Heart right ventricle (tissue), 16 donors: Measurements from ENCODE around the gene NSUN7. TPM values are rescaled to one million over a fixed set of nuclear protein-coding genes. Genes with fewer than 3 reads are reported as not detected.

Experiments used
- ATAC-seq, 8 donors: fragments of 200-7000 bp; cut with Tn5 transposase; one replicate each; pipeline ENCODE4 v1.9.1; 2020; ENCODE audit warnings: mild to moderate bottlenecking in 8 of 8, moderate library complexity in 8 of 8, moderate number of reproducible peaks in 1 of 8
- DNase-seq, 2 donors: peaks; one replicate each; pipeline ENCODE4 v3.0.0-alpha.2; 2020
- H3K27ac ChIP-seq, 10 donors: fragments of 200-600 bp; sonication (generic) in 2 of 10; one replicate each; pipeline versions ENCODE4 v1.5.0 to v1.8.0; 2020 to 2022; ENCODE audit warnings: mild to moderate bottlenecking in 3 of 10
- H3K27me3 ChIP-seq, 7 donors: fragments of 200-600 bp; one replicate each; pipeline ENCODE4 v1.8.0; 2021 to 2022; ENCODE audit warnings: mild to moderate bottlenecking in 2 of 7
- H3K36me3 ChIP-seq, 9 donors: fragments of 200-600 bp; sonication (generic) in 1 of 9; one replicate each; pipeline versions ENCODE4 v1.5.0 to v1.8.0; 2020 to 2022; ENCODE audit warnings: mild to moderate bottlenecking in 2 of 9
- H3K4me1 ChIP-seq, 9 donors: fragments of 200-600 bp; sonication (generic) in 1 of 9; one replicate each; pipeline versions ENCODE4 v1.5.0 to v1.8.0; 2020 to 2022; ENCODE audit warnings: mild to moderate bottlenecking in 4 of 9
- H3K4me3 ChIP-seq, 10 donors: fragments of 200-600 bp; sonication (generic) in 2 of 10; one replicate each; pipeline versions ENCODE4 v1.5.0 to v1.8.0; 2020 to 2022; ENCODE audit warnings: mild to moderate bottlenecking in 7 of 10, moderate library complexity in 2 of 10
- H3K9me3 ChIP-seq, 11 donors: fragments of 200-600 bp in 10 of 11; sonication (generic) in 2 of 11; one replicate each; pipeline versions ENCODE4 v1.5.0 to v1.8.0; 2013 to 2022; ENCODE audit warnings: mild to moderate bottlenecking in 2 of 11, control low read depth in 1 of 11, moderate library complexity in 1 of 11
- WGBS, 2 donors: extraction: QIAGEN DNeasy Blood & Tissue Kit; methylation state at CpG; one replicate each; pipeline ENCODE4 v1.1.7; 2013; ENCODE audit warnings: inconsistent platforms in 1 of 2; 5-methylcytosine and 5-hydroxymethylcytosine counted together
- intact Hi-C, 10 donors: fragments of 100-400 bp; cut with DNase I; formaldehyde crosslinking; loops; one replicate each; pipeline versions ENCODE4 v1.11.1 to v1.14.2; 2022
- polyA plus RNA-seq, 2 donors: library from polyadenylated mRNA; stranded (reverse); fragments of 200-250 nt; gene quantifications; one replicate each; pipeline ENCODE4 v1.2.3, GENCODE V29; 2013
- total RNA-seq, 10 donors: library from RNA; stranded (reverse); fragmentation: NEBNext Ultra II Directional in 3 of 10; extraction: Animal tissue kit (Norgen Biotek cat#: 25700) in 3 of 10; gene quantifications; one replicate each; pipeline versions ENCODE4 v1.2.1 to v1.2.4, GENCODE V29; 2021 to 2023
- TF ChIP-seq, protein P1 (sequence below), 9 donors: fragments of 200-600 bp; sonication (generic) in 2 of 9; IDR thresholded peaks; one replicate each; pipeline versions ENCODE4 v1.5.0 to v1.8.0; 2021 to 2022; ENCODE audit warnings: antibody characterized with exemption in 9 of 9, mild to moderate bottlenecking in 5 of 9, moderate library complexity in 1 of 9
- donor health status: Arrhythmogenic right ventricular cardiomyopathy.
- donor health status: ischemic (EF 13 %, LVEDD 7.1; RV severe dilation, severe dysfunction).
- donor health status: healthy with polysubstance abuse.
- donor health status: DM: no; HTN: yes; CAD: no.
- donor health status: DM: no; HTN: no; CAD: no.
- donor health status: ischemic (EF 25% LVEDD 6.9; RV normal size, moderate dysfunction).
- donor health status: ischemic (EF 25% LVEDD 5.7; RV mildly dilated, moderate dysfunction).
- donor health status: healthy.
- donor health status: DM: yes; HTN: yes; CAD: no.
- donor health status: Ischemic cardiomyopathy.
- donor health status: ischemic (EF 35%, LVEDD 5.7; RV mildly dilated, moderate dysfunction).
- donor health status: nonischemic (EF 11% LVEDD 7.7; RV severe dilation, severe dysfunction).
- donor health status: DM: yes; HTN: yes; CAD: no.
- donor health status: PGD.
- donor health status: ischemic (EF 29% LVEDD 5.4; RV normal size, mild dysfunction).
- donor health status: nonischemic (EF 23%, LVEDD 6.1; RV moderate dilation, normal function).

Gene NSUN7
- total and polyA plus RNA-seq, 12 donors = 0.03 to 1.3 (median 0.23) TPM; not detected in 3

DNA sequence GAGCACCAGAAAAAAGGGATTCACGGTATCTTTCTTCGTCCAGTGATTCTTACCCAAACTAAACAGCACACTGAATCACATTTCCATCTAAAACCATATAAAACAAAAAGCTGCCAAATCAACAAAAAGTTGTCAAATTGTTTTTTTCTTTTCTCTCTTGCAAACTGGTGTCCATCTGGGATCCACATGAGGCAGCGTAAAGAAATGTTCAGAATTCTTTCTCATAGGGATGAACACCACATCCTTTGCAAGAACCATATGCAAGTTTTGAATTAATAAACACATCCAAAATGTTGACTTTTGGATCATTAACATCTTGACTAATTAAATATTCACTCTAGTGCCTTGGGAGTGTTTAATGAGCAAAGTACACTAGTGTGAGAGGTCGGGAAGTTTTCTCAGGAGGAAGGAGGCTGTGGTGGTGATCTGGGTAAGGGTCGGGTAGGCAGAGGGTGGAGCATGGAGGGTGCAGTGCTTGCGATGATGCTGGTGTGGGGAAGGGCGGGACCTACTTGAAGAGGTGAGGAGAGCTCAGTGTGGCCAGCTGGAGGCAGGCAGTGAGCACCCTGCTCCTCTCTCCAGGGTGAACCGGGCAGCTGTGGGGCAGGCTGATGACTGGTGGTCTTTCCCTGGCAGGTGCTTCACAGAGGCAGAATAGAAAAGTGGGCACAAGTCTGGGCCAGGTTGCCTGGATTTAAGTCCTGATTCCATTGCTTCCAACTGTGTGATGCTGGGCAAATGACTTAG is 72.8 kb downstream of the NSUN7 start:
- H3K4me1 ChIP-seq = no peaks in the 10 kb centered on the region
- ATAC-seq (no peak), DNase-seq (no peak)
- peaks cover 0 to 99% (median 36%) of the 10 kb centered on the region in 9 donors for H3K36me3 ChIP-seq
- no peak overlapping the region for H3K4me3 ChIP-seq
- no peaks in the 10 kb centered on the region for H3K9me3 ChIP-seq
- 95% methylated on average over 8 of the region's 8 CpGs for WGBS, 2 donors
- no peak overlapping the region for H3K27ac ChIP-seq
- H3K27me3 ChIP-seq = no peaks in the 10 kb centered on the region
- intact Hi-C loops = no loop called here
- TF ChIP-seq, protein P1, sequence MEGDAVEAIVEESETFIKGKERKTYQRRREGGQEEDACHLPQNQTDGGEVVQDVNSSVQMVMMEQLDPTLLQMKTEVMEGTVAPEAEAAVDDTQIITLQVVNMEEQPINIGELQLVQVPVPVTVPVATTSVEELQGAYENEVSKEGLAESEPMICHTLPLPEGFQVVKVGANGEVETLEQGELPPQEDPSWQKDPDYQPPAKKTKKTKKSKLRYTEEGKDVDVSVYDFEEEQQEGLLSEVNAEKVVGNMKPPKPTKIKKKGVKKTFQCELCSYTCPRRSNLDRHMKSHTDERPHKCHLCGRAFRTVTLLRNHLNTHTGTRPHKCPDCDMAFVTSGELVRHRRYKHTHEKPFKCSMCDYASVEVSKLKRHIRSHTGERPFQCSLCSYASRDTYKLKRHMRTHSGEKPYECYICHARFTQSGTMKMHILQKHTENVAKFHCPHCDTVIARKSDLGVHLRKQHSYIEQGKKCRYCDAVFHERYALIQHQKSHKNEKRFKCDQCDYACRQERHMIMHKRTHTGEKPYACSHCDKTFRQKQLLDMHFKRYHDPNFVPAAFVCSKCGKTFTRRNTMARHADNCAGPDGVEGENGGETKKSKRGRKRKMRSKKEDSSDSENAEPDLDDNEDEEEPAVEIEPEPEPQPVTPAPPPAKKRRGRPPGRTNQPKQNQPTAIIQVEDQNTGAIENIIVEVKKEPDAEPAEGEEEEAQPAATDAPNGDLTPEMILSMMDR (IDR thresholded peaks at IDR 0.05) = no peak

DNA sequence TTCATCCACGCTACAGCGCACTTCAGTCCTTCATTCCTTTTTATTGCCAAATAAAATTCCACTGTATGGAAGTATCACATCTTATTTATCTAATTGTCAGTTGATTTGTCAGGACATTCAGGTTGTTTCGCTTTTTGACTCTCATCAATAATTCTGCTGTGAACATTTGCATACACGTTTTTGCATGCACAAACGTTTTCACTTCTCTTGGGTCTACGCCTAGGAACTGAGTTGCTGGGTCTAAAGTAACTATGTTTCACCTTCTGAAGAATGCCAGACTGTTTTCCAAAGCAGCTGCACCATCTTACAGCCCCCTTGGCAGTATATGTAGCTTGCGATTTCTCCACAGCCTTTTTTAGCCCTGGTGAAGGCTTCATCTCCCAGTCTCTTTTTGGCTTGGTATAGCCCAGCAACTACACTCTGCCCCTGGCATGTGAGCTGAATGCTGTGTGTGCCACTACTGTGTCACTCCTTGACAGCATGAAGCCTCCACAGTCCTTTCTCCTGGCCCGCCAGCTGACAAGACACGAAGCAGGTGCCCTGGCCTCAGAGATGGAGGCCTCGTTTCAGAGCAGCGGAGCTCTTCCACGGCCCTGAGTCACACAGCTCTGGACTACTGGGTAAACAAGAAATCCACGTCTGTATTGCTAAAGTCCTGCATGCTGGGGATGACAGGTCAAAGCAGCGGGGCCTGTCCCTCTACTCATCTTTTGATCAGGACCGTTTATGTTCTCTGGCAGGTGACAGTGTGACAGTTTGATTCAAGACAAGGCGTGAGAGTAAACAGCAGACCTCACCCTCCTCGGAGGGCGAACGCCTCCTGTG is 75.5 kb downstream of the NSUN7 start:
- intact Hi-C loops = no loop called here
- TF ChIP-seq, protein P1 (IDR thresholded peaks at IDR 0.05) = no peak
- WGBS, 2 donors = 91 to 93% methylated on average over 19 of the region's 19 CpGs
- ATAC-seq = no peak
- peaks cover 0 to 100% (median 36%) of the 10 kb centered on the region in 9 donors for H3K36me3 ChIP-seq
- H3K27me3 ChIP-seq = no peaks in the 10 kb centered on the region
- H3K27ac ChIP-seq = no peak overlapping the region
- H3K4me3 ChIP-seq = no peak overlapping the region
- no peaks in the 10 kb centered on the region for H3K4me1 ChIP-seq
- H3K9me3 ChIP-seq = no peaks in the 10 kb centered on the region
- DNase-seq = no peak

DNA sequence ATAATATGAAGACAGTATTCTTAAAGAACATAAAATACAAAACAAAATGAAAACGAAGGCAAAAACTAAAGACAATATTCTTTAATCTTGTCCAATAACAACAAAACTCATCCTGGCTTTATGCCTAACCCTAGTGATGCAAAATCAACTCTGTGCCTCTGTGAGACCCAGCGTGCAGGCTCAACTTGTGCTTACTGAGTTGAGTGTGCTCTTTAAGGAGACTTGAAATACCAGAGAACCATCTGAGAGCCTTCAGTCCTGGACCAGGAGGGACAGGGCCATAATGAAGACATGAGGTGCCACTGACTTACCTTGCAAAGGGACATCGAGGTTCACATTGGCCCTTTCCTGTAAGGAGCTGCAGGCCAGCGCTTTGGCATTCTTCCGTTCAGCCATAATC is 77.1 kb downstream of the NSUN7 start:
- WGBS, 2 donors = 90 to 92% methylated on average over 5 of the region's 5 CpGs
- peaks cover 0 to 99% (median 31%) of the 10 kb centered on the region in 9 donors for H3K36me3 ChIP-seq
- TF ChIP-seq, protein P1 (IDR thresholded peaks at IDR 0.05) = no peak
- ATAC-seq = no peak
- no peaks in the 10 kb centered on the region for H3K27me3 ChIP-seq
- DNase-seq = no peak
- intact Hi-C loops = no loop called here
- H3K4me3 ChIP-seq = no peak overlapping the region
- H3K4me1 ChIP-seq = no peaks in the 10 kb centered on the region
- no peak overlapping the region for H3K27ac ChIP-seq
- no peaks in the 10 kb centered on the region for H3K9me3 ChIP-seq

DNA sequence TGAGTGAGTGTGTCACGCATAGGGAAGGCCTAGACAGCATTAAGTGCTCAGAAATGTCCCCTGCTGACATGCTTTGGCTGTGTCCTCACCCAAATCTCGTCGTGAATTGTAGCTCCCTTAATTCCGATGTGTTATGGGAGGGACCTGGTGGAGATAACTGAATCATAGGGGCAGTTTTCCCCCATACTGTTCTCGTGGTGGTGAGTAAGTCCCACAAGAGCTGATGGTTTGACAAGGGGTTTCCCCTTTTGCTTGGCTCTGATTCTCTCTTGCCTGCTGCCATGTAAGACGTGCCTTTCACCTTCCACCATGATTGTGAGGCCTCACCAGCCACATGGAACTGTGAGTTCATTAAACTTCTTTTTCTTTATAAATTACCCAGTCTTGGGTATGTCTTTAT is 78.0 kb downstream of the NSUN7 start:
- H3K4me1 ChIP-seq = no peaks in the 10 kb centered on the region
- H3K27ac ChIP-seq = no peak overlapping the region
- TF ChIP-seq, protein P1 (IDR thresholded peaks at IDR 0.05) = no peak
- ATAC-seq (no peak), DNase-seq (no peak)
- H3K27me3 ChIP-seq = no peaks in the 10 kb centered on the region
- peaks cover 0 to 98% (median 23%) of the 10 kb centered on the region in 9 donors for H3K36me3 ChIP-seq
- H3K4me3 ChIP-seq = no peak overlapping the region
- intact Hi-C loops = no loop called here
- H3K9me3 ChIP-seq = no peaks in the 10 kb centered on the region
- 87 to 90% methylated on average over 6 of the region's 6 CpGs for WGBS, 2 donors
